Dermis blood vessel endothelial cell (primary cell): ENCODE measurements around the gene HYAL1. TPM values are rescaled to one million over a fixed set of nuclear protein-coding genes. Genes with fewer than 3 reads are reported as not detected.

Source experiments
- DNase-seq: peaks from one replicate; pipeline ENCODE4 v3.0.0; 2010
- total RNA-seq: library from RNA; depleted of rRNA; stranded (reverse); fragments of >200 nt; gene quantifications from 2 replicates; pipeline ENCODE4 v1.2.3, GENCODE V29; 2014

Gene HYAL1
- total RNA-seq, 1 donor from 2014 or later = 11.4 TPM

GRCh38 chr3:50334339-50335075, 31.1 kb upstream of the HYAL1 start:
- peak; percentile 67 for DNase-seq

GRCh38 chr3:50333744-50334328, 30.5 kb upstream of the HYAL1 start:
- peak; percentile 88 for DNase-seq

- DNase-seq = no peak
Observed at GRCh38 chr3:50331364-50331907, 28.1 kb upstream of the HYAL1 start.

GRCh38 chr3:50330330-50330729, 27.0 kb upstream of the HYAL1 start:
- DNase-seq = no peak

- peak; percentile 98 for DNase-seq
Observed at GRCh38 chr3:50327943-50328691, 24.7 kb upstream of the HYAL1 start, which contains the start of gene TUSC2. Gene TUSC2, minus strand, starts transcription at chr3:50328223. Its CDS starts 124 bp downstream, at chr3:50328099.

- no peak for DNase-seq
Observed at GRCh38 chr3:50327129-50327528, 23.8 kb upstream of the HYAL1 start.

GRCh38 chr3:50326182-50326541, 22.8 kb upstream of the HYAL1 start:
- DNase-seq = no peak

GRCh38 chr3:50325497-50326181, 22.3 kb upstream of the HYAL1 start:
- DNase-seq = no peak

- no peak for DNase-seq
Observed at GRCh38 chr3:50325113-50325480, 21.7 kb upstream of the HYAL1 start.

GRCh38 chr3:50324351-50325112, 21.2 kb upstream of the HYAL1 start:
- peak; percentile 89 for DNase-seq

- DNase-seq = peak; percentile 92
Observed at GRCh38 chr3:50323614-50324199, 20.3 kb upstream of the HYAL1 start.

GRCh38 chr3:50323092-50323600, 19.8 kb upstream of the HYAL1 start:
- peak; percentile 88 for DNase-seq

- DNase-seq = peak; percentile 80
Observed at GRCh38 chr3:50322386-50323091, 19.2 kb upstream of the HYAL1 start, which contains the start of gene HYAL2. Gene HYAL2, minus strand, starts transcription at chr3:50322745. Its CDS starts 2,256 bp downstream, at chr3:50320489.

- DNase-seq = no peak
Observed at GRCh38 chr3:50322115-50322385, 18.7 kb upstream of the HYAL1 start.

GRCh38 chr3:50321336-50322114, 18.2 kb upstream of the HYAL1 start:
- peak; percentile 90 for DNase-seq

GRCh38 chr3:50320853-50321335, 17.5 kb upstream of the HYAL1 start:
- peak; percentile 75 for DNase-seq

GRCh38 chr3:50319894-50320625, 16.7 kb upstream of the HYAL1 start:
- peak; percentile 60 for DNase-seq

GRCh38 chr3:50319181-50319893, 16.0 kb upstream of the HYAL1 start:
- no peak for DNase-seq
